Endothelial cell (in vitro differentiated cells): ENCODE data around the gene EHBP1. TPM values are rescaled to one million over a fixed set of nuclear protein-coding genes. Genes with fewer than 3 reads are reported as not detected.

ENCODE experiments used
- DNase-seq: peaks from one replicate; pipeline ENCODE4 v3.0.0; 2021; ENCODE audit warnings: low spot score
- H3K27ac Mint-ChIP-seq: one replicate; pipeline ENCODE4 v1.8.0; 2021; ENCODE audit warnings: mixed read lengths, inconsistent platforms; ENCODE audit not compliant: unreplicated experiment
- H3K27me3 Mint-ChIP-seq: one replicate; pipeline ENCODE4 v1.8.0; 2021; ENCODE audit warnings: mild to moderate bottlenecking, moderate library complexity, mixed read lengths, inconsistent platforms; ENCODE audit not compliant: unreplicated experiment
- H3K36me3 Mint-ChIP-seq: one replicate; pipeline ENCODE4 v1.8.0; 2021; ENCODE audit warnings: mild to moderate bottlenecking, low read depth, mixed read lengths, inconsistent platforms; ENCODE audit not compliant: unreplicated experiment
- H3K4me1 Mint-ChIP-seq: one replicate; pipeline ENCODE4 v1.8.0; 2021; ENCODE audit warnings: mild to moderate bottlenecking, mixed read lengths, inconsistent platforms; ENCODE audit not compliant: unreplicated experiment
- H3K4me3 Mint-ChIP-seq: one replicate; pipeline ENCODE4 v1.8.0; 2021; ENCODE audit warnings: mild to moderate bottlenecking, mixed read lengths, inconsistent platforms; ENCODE audit not compliant: unreplicated experiment
- H3K9me3 Mint-ChIP-seq: one replicate; pipeline ENCODE4 v1.8.0; 2021; ENCODE audit warnings: mixed read lengths, inconsistent platforms; ENCODE audit not compliant: unreplicated experiment
- total RNA-seq: library from RNA; stranded (reverse); fragmentation: NEBNext Ultra II Directional; extraction: Animal tissue kit (Norgen Biotek cat#: 25700); gene quantifications from one replicate; pipeline ENCODE4 v1.2.1, GENCODE V29; 2021; ENCODE audit not compliant: unreplicated experiment
- TF ChIP-seq, protein P1 (sequence below): fragments of 200-600 bp; sonication (generic); IDR thresholded peaks from one replicate; pipeline ENCODE4 v1.5.0; 2021; ENCODE audit warnings: antibody characterized with exemption; ENCODE audit not compliant: unreplicated experiment

The EHBP1 gene
- total RNA-seq, 1 donor from 2014 or later: 54.4 TPM

DNA sequence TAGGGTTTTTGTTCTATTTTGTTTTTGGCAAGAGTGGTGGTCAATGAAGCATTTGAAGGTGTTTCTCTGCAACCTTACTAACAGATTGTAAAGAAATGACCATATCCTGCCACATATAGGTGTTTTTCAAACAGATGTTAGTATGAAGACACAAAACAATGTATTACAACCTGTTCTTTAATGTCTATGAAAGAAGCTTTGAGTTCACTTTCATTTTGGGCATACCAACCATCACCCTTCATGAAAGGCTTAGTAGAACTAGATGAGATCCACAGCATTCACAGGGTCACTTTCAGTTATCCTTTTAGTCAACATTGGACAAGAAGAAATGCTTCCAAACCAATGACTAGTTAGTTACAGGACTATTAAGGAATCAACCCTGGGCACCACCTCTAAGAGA lies 95.1 kb downstream of the EHBP1 start:
- TF ChIP-seq, protein P1, sequence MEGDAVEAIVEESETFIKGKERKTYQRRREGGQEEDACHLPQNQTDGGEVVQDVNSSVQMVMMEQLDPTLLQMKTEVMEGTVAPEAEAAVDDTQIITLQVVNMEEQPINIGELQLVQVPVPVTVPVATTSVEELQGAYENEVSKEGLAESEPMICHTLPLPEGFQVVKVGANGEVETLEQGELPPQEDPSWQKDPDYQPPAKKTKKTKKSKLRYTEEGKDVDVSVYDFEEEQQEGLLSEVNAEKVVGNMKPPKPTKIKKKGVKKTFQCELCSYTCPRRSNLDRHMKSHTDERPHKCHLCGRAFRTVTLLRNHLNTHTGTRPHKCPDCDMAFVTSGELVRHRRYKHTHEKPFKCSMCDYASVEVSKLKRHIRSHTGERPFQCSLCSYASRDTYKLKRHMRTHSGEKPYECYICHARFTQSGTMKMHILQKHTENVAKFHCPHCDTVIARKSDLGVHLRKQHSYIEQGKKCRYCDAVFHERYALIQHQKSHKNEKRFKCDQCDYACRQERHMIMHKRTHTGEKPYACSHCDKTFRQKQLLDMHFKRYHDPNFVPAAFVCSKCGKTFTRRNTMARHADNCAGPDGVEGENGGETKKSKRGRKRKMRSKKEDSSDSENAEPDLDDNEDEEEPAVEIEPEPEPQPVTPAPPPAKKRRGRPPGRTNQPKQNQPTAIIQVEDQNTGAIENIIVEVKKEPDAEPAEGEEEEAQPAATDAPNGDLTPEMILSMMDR: no peak
- Mint-ChIP-seq H3K27ac (no peak overlapping the region), H3K27me3 (no peaks in the 10 kb centered on the region), H3K36me3 (no peaks in the 10 kb centered on the region), H3K4me3 (no peak overlapping the region), H3K9me3 (no peaks in the 10 kb centered on the region), H3K4me1 (peaks cover 1% of the 10 kb centered on the region)
- no peak for DNase-seq

DNA sequence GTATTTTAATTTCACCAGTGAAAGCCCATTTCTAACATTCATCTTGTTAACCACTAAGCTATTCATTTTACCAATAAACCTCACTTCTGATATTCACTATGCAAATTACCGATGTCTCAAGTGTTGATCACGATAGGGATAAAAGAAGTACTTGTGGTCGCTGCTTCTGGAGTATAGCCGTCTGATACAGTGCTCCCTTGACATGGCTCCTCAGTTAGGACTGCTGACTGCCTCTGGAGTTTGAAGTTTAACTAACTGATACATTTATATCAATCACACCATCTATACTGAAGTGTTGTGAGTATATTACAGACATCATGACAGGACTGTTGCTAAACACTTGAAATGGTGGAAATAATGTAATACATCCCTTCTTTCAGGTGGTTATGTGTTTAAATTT lies 95.6 kb downstream of the EHBP1 start:
- Mint-ChIP-seq H3K27ac (no peak overlapping the region), H3K9me3 (no peaks in the 10 kb centered on the region), H3K4me3 (no peak overlapping the region), H3K4me1 (no peaks in the 10 kb centered on the region), H3K27me3 (peaks cover under 1% of the 10 kb centered on the region), H3K36me3 (peaks cover 1% of the 10 kb centered on the region)
- TF ChIP-seq, protein P1: no peak
- no peak for DNase-seq

DNA sequence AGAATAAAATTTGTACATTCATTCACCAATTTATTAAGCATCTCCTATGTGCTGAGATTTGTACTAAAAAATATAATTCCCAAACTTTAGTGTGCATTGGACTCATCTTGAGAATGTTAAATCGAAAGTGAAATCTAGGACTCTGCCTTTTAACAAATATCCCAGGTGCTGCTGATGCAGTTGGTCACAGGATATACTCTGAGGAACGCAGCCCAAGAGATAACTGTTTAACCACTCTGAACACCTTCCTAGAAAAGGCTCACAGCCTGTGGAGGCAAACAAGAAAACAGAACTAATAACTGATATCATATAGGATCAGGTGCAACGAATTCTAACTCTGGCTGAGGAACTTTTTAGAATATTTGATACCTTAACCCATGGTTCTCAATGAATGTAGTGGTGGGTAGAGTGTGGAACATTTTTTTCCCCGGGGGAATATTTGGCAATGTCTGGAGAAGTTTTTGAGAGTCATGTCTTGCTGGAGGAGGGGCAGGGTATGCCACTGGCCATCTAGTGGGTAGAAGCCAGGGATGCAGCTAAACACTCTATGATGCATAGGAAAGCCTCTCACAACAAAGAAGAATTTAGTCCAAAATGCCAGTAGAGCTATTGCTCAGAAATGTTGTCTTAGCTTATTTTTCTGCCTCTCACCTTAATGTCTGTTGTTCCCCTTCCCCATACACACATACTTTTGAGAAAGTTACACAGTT lies 96.5 kb downstream of the EHBP1 start:
- peaks cover 2% of the 10 kb centered on the region for H3K27me3 Mint-ChIP-seq
- no peak overlapping the region for H3K27ac Mint-ChIP-seq
- DNase-seq: no peak
- no peaks in the 10 kb centered on the region for H3K4me1 Mint-ChIP-seq
- H3K4me3 Mint-ChIP-seq: no peak overlapping the region
- TF ChIP-seq, protein P1: no peak
- no peaks in the 10 kb centered on the region for H3K9me3 Mint-ChIP-seq
- peaks cover 7% of the 10 kb centered on the region for H3K36me3 Mint-ChIP-seq

- Mint-ChIP-seq H3K4me1 (peaks cover 4% of the 10 kb centered on the region), H3K9me3 (no peaks in the 10 kb centered on the region), H3K27ac (no peak overlapping the region), H3K27me3 (peaks cover 2% of the 10 kb centered on the region), H3K4me3 (no peak overlapping the region), H3K36me3 (peaks cover 12% of the 10 kb centered on the region)
- DNase-seq: no peak
- TF ChIP-seq, protein P1: no peak
Observed at GRCh38 chr2:62803961-62804360, 98.4 kb downstream of the EHBP1 start.

- Mint-ChIP-seq H3K27ac (no peak overlapping the region), H3K4me3 (no peak overlapping the region), H3K4me1 (peaks cover 4% of the 10 kb centered on the region), H3K9me3 (no peaks in the 10 kb centered on the region), H3K36me3 (peaks cover 12% of the 10 kb centered on the region), H3K27me3 (peaks cover 2% of the 10 kb centered on the region)
- DNase-seq: no peak
- TF ChIP-seq, protein P1: no peak
Observed at GRCh38 chr2:62806231-62806630, 100.7 kb downstream of the EHBP1 start.
